ENCODE results near the gene PHACTR1.

PHACTR1 gene

GRCh38 chr6:13288969-13289391 lies 572.4 kb downstream of the PHACTR1 start:
- no peaks in the 10 kb centered on the region for H3K9me3 ChIP-seq (ENCODE audit: low read length)
- peaks cover 12% of the 10 kb centered on the region for H3K36me3 ChIP-seq (ENCODE audit: insufficient read depth, low read length)
- H3K4me1 ChIP-seq (ENCODE audit: insufficient read depth, low read length): no peaks in the 10 kb centered on the region
- H3K4me3 ChIP-seq (ENCODE audit: low read depth in 1 of 2, low read length in 2 of 2): no peak overlapping the region
- no peak overlapping the region for H3K9ac ChIP-seq (ENCODE audit: low read length)
- H3K27ac ChIP-seq (ENCODE audit: low read depth, low read length): no peak overlapping the region
- no peaks in the 10 kb centered on the region for H3K27me3 ChIP-seq (ENCODE audit: control insufficient read depth in 1 of 2, insufficient read depth in 2 of 2, low read length in 2 of 2)

- no peaks in the 10 kb centered on the region for H3K4me1 ChIP-seq (ENCODE audit: insufficient read depth, low read length)
- no peak overlapping the region for H3K4me3 ChIP-seq (ENCODE audit: low read depth in 1 of 2, low read length in 2 of 2)
- H3K27ac ChIP-seq (ENCODE audit: low read depth, low read length): no peak overlapping the region
- H3K36me3 ChIP-seq (ENCODE audit: insufficient read depth, low read length): peaks cover 20% of the 10 kb centered on the region
- no peak overlapping the region for H3K9ac ChIP-seq (ENCODE audit: low read length)
- H3K27me3 ChIP-seq (ENCODE audit: control insufficient read depth in 1 of 2, insufficient read depth in 2 of 2, low read length in 2 of 2): no peaks in the 10 kb centered on the region
- no peaks in the 10 kb centered on the region for H3K9me3 ChIP-seq (ENCODE audit: low read length)
Observed at GRCh38 chr6:13289789-13290318, 573.3 kb downstream of the PHACTR1 start.

GRCh38 chr6:13290335-13290734 lies 573.8 kb downstream of the PHACTR1 start:
- Histone ChIP-seq H3K4me3 (ENCODE audit: low read depth in 1 of 2, low read length in 2 of 2) (no peak overlapping the region), H3K36me3 (ENCODE audit: insufficient read depth, low read length) (peaks cover 25% of the 10 kb centered on the region), H3K9me3 (ENCODE audit: low read length) (no peaks in the 10 kb centered on the region), H3K9ac (ENCODE audit: low read length) (no peak overlapping the region), H3K27ac (ENCODE audit: low read depth, low read length) (no peak overlapping the region), H3K27me3 (ENCODE audit: control insufficient read depth in 1 of 2, insufficient read depth in 2 of 2, low read length in 2 of 2) (no peaks in the 10 kb centered on the region), H3K4me1 (ENCODE audit: insufficient read depth, low read length) (no peaks in the 10 kb centered on the region)

GRCh38 chr6:13292774-13293173 lies 576.2 kb downstream of the PHACTR1 start:
- Histone ChIP-seq H3K36me3 (ENCODE audit: insufficient read depth, low read length) (peaks cover 26% of the 10 kb centered on the region), H3K4me3 (ENCODE audit: low read depth in 1 of 2, low read length in 2 of 2) (no peak overlapping the region)

GRCh38 chr6:13294499-13295069 lies 578.0 kb downstream of the PHACTR1 start:
- H3K27me3 ChIP-seq (ENCODE audit: control insufficient read depth in 1 of 2, insufficient read depth in 2 of 2, low read length in 2 of 2): no peaks in the 10 kb centered on the region
- no peak overlapping the region for H3K27ac ChIP-seq (ENCODE audit: low read depth, low read length)
- no peaks in the 10 kb centered on the region for H3K9me3 ChIP-seq (ENCODE audit: low read length)
- no peak overlapping the region for H3K4me3 ChIP-seq (ENCODE audit: low read depth in 1 of 2, low read length in 2 of 2)
- no peaks in the 10 kb centered on the region for H3K4me1 ChIP-seq (ENCODE audit: insufficient read depth, low read length)
- H3K9ac ChIP-seq (ENCODE audit: low read length): no peak overlapping the region
- H3K36me3 ChIP-seq (ENCODE audit: insufficient read depth, low read length): peaks cover 22% of the 10 kb centered on the region

More at GRCh38 chr6:13292774-13293173, 576.2 kb downstream of the PHACTR1 start:
- no peak overlapping the region for H3K27ac ChIP-seq (ENCODE audit: low read depth, low read length)
- H3K9me3 ChIP-seq (ENCODE audit: low read length): no peaks in the 10 kb centered on the region
- H3K9ac ChIP-seq (ENCODE audit: low read length): no peak overlapping the region
- no peaks in the 10 kb centered on the region for H3K4me1 ChIP-seq (ENCODE audit: insufficient read depth, low read length)
- H3K27me3 ChIP-seq (ENCODE audit: control insufficient read depth in 1 of 2, insufficient read depth in 2 of 2, low read length in 2 of 2): no peaks in the 10 kb centered on the region

GRCh38 chr6:13295576-13295975 lies 579.0 kb downstream of the PHACTR1 start:
- Histone ChIP-seq H3K4me1 (ENCODE audit: insufficient read depth, low read length) (no peaks in the 10 kb centered on the region), H3K4me3 (ENCODE audit: low read depth in 1 of 2, low read length in 2 of 2) (no peak overlapping the region), H3K9ac (ENCODE audit: low read length) (no peak overlapping the region), H3K27ac (ENCODE audit: low read depth, low read length) (no peak overlapping the region), H3K36me3 (ENCODE audit: insufficient read depth, low read length) (peaks cover 22% of the 10 kb centered on the region), H3K27me3 (ENCODE audit: control insufficient read depth in 1 of 2, insufficient read depth in 2 of 2, low read length in 2 of 2) (no peaks in the 10 kb centered on the region), H3K9me3 (ENCODE audit: low read length) (no peaks in the 10 kb centered on the region)

- Histone ChIP-seq H3K9ac (ENCODE audit: low read length) (no peak overlapping the region), H3K9me3 (ENCODE audit: low read length) (no peaks in the 10 kb centered on the region), H3K27me3 (ENCODE audit: control insufficient read depth in 1 of 2, insufficient read depth in 2 of 2, low read length in 2 of 2) (no peaks in the 10 kb centered on the region), H3K4me3 (ENCODE audit: low read depth in 1 of 2, low read length in 2 of 2) (no peak overlapping the region), H3K36me3 (ENCODE audit: insufficient read depth, low read length) (peaks cover 28% of the 10 kb centered on the region), H3K4me1 (ENCODE audit: insufficient read depth, low read length) (no peaks in the 10 kb centered on the region), H3K27ac (ENCODE audit: low read depth, low read length) (no peak overlapping the region)
Observed at GRCh38 chr6:13296536-13296997, 580.0 kb downstream of the PHACTR1 start.

- Histone ChIP-seq H3K4me3 (ENCODE audit: low read depth in 1 of 2, low read length in 2 of 2) (no peak overlapping the region), H3K9me3 (ENCODE audit: low read length) (no peaks in the 10 kb centered on the region), H3K9ac (ENCODE audit: low read length) (no peak overlapping the region), H3K27me3 (ENCODE audit: control insufficient read depth in 1 of 2, insufficient read depth in 2 of 2, low read length in 2 of 2) (no peaks in the 10 kb centered on the region), H3K36me3 (ENCODE audit: insufficient read depth, low read length) (peaks cover 33% of the 10 kb centered on the region), H3K27ac (ENCODE audit: low read depth, low read length) (no peak overlapping the region), H3K4me1 (ENCODE audit: insufficient read depth, low read length) (no peaks in the 10 kb centered on the region)
Observed at GRCh38 chr6:13297391-13297790, 580.8 kb downstream of the PHACTR1 start.

- Histone ChIP-seq H3K36me3 (ENCODE audit: insufficient read depth, low read length) (peaks cover 27% of the 10 kb centered on the region), H3K27me3 (ENCODE audit: control insufficient read depth in 1 of 2, insufficient read depth in 2 of 2, low read length in 2 of 2) (no peaks in the 10 kb centered on the region)
Observed at GRCh38 chr6:13298446-13298845, 581.9 kb downstream of the PHACTR1 start.

GRCh38 chr6:13299403-13299821 lies 582.8 kb downstream of the PHACTR1 start:
- Histone ChIP-seq H3K36me3 (ENCODE audit: insufficient read depth, low read length) (peaks cover 21% of the 10 kb centered on the region), H3K4me1 (ENCODE audit: insufficient read depth, low read length) (peaks cover 8% of the 10 kb centered on the region), H3K9me3 (ENCODE audit: low read length) (no peaks in the 10 kb centered on the region), H3K27me3 (ENCODE audit: control insufficient read depth in 1 of 2, insufficient read depth in 2 of 2, low read length in 2 of 2) (no peaks in the 10 kb centered on the region), H3K27ac (ENCODE audit: low read depth, low read length) (no peak overlapping the region), H3K4me3 (ENCODE audit: low read depth in 1 of 2, low read length in 2 of 2) (no peak overlapping the region), H3K9ac (ENCODE audit: low read length) (no peak overlapping the region)

More at GRCh38 chr6:13298446-13298845, 581.9 kb downstream of the PHACTR1 start:
- Histone ChIP-seq H3K27ac (ENCODE audit: low read depth, low read length) (no peak overlapping the region), H3K4me1 (ENCODE audit: insufficient read depth, low read length) (no peaks in the 10 kb centered on the region), H3K9me3 (ENCODE audit: low read length) (no peaks in the 10 kb centered on the region), H3K4me3 (ENCODE audit: low read depth in 1 of 2, low read length in 2 of 2) (no peak overlapping the region), H3K9ac (ENCODE audit: low read length) (no peak overlapping the region)

GRCh38 chr6:13299918-13300317 lies 583.4 kb downstream of the PHACTR1 start:
- Histone ChIP-seq H3K9me3 (ENCODE audit: low read length) (no peaks in the 10 kb centered on the region), H3K36me3 (ENCODE audit: insufficient read depth, low read length) (peaks cover 21% of the 10 kb centered on the region), H3K9ac (ENCODE audit: low read length) (no peak overlapping the region), H3K27ac (ENCODE audit: low read depth, low read length) (no peak overlapping the region), H3K27me3 (ENCODE audit: control insufficient read depth in 1 of 2, insufficient read depth in 2 of 2, low read length in 2 of 2) (no peaks in the 10 kb centered on the region), H3K4me3 (ENCODE audit: low read depth in 1 of 2, low read length in 2 of 2) (no peak overlapping the region), H3K4me1 (ENCODE audit: insufficient read depth, low read length) (peaks cover 8% of the 10 kb centered on the region)

Data from muscle layer of colon (tissue), 2 donors.